HG02852 (cell line): Measurements from ENCODE around the gene HAUS5.
"Not testable (repeated sequence)": the region's sequence is repeated elsewhere in the genome, so short reads cannot be mapped to it uniquely, and the experiment has no call there.

ENCODE experiments used
- ATAC-seq: cut with Tn5 transposase; IDR thresholded peaks from one replicate; pipeline ENCODE4 v1.9.1; 2021; ENCODE audit warnings: mild to moderate bottlenecking, moderate library complexity; ENCODE audit not compliant: unreplicated experiment

HAUS5 gene

DNA sequence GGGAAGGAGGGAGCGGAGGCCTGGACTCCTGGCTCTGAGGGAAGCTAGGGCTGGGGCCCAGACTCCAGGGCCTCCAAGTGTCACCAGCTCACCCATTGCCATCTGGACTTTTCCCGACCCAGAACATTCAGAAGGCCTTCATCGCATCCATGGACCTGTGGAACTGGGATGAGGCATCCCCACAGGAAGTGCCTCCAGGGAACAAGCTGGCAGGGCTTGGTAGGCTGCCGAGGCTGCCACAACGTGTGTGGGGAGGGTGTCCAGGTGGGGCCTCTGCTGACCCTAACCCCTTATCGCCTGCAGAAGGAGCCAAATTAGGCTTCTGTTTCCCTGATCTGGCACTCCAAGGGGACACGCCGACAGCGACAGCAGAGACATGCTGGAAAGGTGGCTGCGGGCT, 29.8 kb downstream of the HAUS5 start:
- no peak for ATAC-seq

DNA sequence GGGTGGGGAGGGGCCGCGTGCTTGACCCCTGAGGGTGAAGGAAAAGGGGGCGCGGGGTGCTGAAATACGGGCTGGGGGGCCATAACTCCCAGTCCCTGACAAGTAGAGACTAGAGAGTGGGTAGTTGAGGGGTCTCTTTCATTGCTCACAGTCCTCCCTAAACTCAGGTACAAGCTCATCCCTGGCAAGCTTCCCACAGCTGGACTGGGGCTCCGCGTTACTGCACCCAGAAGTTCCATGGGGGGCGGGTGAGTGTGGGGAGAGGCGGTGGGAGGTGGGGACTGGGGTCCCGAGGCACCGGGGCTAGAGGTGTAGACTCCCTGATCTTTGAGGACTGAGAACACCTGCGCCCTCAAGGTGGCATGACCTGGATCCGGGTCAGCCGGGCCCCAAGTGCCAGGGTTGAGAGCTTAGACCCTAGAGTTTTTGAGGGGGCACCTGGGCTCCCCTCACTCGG, 30.3 kb downstream of the HAUS5 start:
- no peak for ATAC-seq

DNA sequence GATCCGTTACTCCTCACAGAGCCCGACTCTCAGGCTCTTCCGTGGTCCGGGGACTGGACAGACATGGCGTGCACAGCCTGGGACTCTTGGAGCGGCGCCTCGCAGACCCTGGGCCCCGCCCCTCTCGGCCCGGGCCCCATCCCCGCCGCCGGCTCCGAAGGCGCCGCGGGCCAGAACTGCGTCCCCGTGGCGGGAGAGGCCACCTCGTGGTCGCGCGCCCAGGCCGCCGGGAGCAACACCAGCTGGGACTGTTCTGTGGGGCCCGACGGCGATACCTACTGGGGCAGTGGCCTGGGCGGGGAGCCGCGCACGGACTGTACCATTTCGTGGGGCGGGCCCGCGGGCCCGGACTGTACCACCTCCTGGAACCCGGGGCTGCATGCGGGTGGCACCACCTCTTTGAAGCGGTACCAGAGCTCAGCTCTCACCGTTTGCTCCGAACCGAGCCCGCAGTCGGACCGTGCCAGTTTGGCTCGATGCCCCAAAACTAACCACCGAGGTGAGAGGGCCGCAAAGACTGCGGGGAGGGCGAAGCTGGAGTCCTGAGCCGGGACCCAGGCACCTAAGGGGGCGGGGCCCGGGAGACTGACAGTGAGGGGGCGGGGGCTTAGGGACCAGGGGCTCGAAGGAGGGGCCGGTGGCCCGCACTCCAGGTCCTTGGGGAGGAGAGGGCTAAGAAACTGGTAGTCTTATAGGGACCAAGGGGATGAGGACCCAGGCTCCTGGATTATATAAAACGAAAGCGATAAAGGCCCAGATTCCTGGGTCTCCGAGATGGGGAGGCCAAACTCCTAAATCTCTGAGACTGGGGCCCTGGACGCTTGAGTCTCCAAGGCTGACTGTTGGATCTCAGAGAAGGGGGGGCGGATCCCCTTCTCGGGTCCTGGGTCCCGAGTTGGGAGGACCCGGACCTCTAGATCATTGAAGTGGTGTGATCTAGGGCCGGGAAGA, 31.0 kb downstream of the HAUS5 start:
- no peak for ATAC-seq

DNA sequence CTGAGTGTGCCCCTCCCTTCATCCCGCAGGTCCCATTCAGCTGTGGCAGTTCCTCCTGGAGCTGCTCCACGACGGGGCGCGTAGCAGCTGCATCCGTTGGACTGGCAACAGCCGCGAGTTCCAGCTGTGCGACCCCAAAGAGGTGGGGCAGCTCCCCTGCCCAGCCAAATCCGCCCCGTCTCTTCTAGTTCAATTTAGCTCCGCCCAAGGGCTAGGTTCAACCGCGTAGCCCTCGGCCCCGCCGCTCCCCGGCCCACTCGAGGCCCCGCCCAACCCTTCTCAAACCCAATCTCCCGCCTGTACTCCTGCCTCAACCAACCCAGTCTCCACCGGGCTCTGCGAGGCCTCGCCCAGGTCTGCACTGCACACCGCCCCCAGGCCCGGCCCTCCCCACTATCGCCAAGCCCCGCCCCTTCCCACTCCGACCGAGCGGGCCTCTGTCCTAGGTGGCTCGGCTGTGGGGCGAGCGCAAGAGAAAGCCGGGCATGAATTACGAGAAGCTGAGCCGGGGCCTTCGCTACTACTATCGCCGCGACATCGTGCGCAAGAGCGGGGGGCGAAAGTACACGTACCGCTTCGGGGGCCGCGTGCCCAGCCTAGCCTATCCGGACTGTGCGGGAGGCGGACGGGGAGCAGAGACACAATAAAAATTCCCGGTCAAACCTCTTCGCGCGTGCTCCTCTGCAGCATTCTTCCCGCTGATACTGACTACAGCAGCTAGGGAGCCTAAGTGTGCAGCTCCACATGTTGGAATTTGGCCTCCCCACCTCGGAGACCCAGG, 31.9 kb downstream of the HAUS5 start:
- peak; percentile 63 for ATAC-seq

DNA sequence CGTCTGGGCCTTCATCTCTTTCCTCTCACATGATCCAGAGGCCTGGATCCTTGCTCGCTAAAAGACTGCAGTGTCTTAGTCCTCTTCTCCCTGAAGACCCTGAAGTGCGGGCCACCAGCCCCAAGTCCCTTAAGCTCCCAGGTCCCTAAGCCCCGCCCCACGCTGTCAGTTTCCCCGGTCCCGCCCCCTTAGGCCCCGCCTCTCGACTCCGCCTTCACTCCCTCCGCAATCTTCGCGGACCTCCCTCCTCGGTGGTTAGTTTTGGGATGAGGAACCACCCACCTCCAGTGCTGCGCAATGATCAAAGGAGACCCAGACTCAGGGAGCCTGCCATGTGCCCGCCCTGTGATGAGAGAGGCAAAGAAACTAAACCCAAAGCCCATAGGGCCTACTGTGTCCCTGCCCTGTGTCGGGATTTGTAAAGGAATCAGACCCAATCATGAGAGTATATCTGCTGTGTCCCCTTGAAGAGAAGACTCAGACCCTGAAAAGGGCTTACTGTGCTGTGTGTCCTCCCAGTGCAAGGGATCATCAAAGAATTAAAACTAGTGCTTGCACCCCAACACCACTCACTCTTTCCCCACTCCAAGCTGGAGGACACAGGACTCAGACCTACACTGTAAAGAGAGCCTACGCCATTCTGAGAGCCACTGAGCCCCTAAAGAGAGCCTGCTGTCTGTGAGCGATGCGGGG, 32.6 kb downstream of the HAUS5 start:
- ATAC-seq = no peak

DNA sequence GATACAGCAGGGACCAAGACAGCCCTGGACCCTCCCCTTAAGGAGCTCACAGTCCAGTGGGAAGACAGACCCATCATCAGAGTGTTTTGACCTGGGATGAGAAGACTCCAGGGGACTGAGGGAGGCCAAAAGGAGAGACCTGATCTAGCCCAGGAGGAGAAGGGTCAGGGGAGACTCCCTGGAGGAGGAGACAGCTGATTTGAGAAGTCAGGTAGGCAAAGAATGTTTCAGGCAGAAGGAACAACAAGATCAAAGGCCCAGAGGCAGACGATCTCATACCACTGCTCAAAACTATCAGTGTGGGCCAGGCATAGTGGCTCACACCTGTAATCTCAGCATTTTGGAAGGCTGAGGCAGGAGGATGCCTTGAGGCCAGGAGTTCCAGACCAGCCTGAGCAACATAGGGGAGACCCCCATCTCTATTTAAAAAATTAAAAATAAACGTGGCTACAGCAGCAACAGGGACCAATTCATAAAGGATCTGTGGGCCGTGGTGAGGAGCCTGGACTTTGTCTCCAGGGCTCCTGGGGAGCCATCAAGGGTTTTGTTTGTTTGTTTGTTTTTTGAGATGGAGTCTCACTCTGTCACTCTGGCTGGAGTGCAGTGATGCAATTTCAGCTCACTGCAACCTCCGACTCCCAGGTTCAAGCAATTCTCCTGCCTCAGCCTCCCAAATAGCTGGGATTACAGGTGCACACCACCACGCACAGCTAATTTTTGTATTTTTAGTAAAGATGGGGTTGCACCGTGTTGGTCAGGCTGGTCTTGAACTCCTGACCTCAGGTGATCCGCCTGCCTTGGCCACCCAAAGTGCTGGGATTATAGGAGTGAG, 33.4 kb downstream of the HAUS5 start:
- no peak for ATAC-seq

DNA sequence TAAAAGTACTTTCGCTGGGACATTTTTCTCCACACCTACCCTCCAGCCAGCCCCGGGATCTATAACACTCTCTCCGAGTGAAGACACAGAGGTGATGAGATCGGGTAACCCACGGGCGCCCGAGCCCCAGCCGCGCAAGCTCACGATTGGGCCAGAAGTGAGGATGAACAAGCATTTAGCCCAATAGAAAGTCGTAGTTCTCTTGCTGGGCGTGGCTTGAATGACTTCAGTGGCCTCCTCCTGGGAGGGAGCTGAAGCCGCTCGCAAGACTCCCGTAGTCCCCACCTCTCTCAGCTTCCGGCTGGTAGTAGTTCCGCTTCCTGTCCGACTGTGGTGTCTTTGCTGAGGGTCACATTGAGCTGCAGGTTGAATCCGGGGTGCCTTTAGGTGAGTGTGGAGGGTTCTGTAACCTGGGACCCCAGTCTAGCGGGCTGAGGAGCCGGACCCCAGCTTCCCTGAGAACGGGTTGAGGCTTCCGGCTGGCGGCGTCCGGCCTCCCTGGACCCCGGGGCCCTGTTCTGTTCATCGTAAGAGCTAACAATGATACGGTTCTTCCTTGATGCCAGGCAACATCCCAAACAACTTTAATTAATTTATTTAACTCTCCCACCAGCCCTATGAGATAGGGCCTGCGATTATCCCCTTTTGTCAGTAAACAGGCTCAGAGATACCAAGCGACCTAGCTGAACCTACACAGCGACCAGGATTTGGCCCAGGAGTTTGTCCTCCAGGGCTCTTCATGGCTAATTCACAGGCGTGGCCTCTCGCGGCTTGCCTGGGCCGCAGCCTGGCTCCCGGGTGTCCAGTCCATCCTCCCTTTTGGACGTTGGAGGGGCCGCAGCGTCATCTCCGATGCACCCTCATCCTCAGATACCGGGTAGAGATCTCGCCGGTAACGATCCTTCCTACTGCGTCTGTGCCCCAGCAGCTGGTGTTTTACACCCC, 35.8 kb downstream of the HAUS5 start, which contains the start of gene COX6B1:
COX6B1 (plus strand) TSS at position 307 of the 945 bp plus-strand sequence. CDS start 2,921 bp downstream, outside the sequence.
- ATAC-seq = peak; percentile 59

DNA sequence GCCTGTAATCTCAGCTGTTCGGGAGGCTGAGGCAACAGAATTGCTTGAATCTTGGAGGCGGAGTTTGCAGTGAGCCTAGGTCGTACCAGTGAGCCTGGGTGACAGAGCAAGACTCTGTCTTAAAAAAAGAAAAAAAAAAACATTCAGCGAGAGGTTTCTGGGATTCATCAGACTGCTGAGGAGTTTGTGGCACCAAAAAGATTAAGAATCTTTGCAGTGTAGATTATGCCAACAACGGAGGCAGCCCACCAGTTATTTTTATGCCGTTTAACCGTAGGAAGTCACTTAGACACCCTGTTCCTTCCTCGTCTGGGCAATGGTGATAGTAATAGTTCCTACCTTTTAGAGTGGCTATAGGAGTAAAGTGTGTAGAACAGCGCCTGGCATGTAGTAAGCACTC, 38.0 kb downstream of the HAUS5 start:
- ATAC-seq = no peak

DNA sequence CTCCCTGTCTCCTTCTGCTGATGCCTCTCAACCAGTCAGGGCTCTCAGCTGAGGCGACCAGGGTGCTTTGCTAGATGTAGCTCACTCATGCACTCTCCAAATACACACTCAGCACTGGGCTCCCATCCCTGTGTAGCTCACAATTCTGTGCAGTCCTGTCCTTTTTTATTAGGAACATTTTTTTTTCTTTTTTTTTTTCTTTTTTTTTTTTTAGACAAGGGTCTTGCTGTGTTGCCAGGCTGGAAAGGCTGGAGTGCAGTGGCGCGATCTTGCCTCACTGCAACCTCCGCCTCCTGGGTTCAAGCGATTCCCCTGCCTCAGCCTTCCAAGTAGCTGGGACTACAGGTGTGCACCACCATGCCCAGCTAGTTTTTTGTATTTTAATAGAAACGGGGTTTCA, 42.3 kb downstream of the HAUS5 start:
- ATAC-seq = not testable (repeated sequence)

DNA sequence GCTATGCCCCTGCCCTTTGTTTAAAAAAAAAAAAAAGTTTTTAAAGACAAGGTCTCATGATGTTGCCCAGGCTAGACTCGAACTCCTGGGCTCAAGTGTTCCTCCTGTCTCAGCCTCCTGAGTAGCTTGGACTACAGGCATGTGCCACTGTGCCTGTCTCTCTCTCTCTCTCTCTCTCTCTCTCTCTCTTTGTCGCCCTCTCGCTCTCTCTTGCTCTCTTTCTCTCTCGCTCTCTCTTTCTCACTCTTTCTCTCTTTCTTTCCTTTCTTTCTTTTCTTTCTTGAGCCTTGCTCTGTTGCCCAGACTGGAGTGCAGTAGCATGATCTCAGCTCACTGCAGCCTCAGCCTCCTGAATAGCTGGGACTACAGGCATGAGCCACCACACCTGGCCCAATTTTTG, 43.1 kb downstream of the HAUS5 start:
- no peak for ATAC-seq

DNA sequence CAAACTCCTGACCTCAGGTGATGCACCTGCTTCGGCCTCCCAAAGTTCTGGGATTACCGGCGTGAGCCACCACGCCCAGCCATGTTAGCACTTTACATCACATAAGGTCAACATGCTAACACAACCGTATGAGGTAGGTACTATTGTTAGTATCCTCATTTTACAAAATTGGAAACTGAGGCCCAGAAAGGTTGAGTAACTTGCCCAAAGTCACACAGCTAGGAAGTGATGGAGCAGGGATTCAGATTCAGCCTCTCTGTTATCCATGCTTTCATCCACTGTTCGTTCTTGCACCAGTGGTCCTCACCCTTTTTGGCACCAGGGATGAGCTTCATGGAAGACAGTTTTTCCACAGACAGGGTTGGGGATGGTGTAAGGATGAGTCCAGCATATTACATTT, 44.2 kb downstream of the HAUS5 start:
- ATAC-seq = no peak

DNA sequence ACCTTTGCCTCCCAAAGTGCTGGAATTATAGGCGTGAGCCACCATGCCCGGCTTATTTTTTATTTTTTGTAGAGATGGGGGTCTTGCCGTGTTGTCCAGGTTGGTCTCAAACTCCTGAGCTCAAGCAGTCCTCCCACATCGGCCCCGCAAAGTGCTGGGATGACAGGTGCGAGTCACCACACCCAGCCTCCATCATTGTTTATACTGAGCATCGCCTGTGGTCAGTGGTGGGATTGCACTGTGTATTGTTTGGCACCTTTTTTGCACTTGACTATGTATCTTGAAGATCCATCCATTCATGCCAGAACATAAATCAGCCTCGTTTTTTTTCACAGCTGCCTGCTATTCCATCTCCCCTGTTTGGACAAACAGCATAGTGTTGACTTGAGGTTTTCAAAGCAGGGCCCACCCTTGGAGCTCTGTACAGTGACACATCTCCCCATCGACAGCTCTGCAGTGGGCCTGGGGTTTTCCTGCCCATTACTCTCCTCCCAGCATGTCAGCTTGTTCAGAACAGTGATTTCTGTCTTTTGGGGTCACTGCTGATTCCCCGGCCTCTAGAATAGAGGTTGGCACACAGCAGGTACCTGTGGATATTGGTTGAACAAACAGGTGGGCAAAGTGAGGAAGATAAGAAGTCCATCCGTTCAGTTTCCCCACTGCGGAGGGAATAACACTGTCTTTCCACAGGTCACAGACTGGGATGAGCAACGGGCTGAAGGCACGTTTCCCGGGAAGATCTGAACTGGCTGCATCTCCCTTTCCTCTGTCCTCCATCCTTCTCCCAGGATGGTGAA, 45.6 kb downstream of the HAUS5 start:
- ATAC-seq = no peak

DNA sequence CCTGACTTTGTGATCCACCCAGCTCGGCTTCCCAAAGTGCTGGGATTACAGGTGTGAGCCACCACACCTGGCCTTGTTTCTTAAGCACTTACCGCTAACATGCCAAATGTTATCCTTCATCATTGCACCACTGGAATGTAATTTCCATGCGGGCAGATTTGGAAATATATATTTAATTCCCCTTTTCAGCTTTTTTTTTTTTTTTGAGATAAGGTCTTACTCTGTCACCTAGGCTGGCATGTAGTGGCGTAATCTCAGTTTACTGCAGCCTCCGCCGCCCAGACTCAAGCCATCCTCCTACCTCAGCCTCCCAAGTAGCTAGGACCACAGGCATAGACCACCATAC, 49.4 kb downstream of the HAUS5 start:
- no peak for ATAC-seq

DNA sequence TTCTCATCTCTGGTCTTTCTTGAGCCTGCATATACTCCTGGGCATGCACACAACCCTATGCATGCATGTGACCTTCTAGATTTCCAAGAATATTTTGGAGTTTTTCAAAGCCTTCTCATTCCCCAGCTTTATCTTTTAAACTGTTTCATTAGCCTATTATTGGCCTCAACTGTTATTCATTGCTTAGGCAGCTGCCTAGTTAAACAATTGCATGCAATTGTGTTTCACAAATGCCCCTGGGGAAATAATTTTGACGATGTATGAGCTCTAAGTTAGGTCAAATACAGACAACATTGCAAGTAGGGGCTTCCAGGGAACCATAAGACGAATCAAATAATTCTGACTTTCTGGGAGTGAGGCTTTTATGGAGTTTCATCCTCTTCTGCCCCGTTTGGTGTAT, 51.4 kb downstream of the HAUS5 start:
- ATAC-seq = no peak

DNA sequence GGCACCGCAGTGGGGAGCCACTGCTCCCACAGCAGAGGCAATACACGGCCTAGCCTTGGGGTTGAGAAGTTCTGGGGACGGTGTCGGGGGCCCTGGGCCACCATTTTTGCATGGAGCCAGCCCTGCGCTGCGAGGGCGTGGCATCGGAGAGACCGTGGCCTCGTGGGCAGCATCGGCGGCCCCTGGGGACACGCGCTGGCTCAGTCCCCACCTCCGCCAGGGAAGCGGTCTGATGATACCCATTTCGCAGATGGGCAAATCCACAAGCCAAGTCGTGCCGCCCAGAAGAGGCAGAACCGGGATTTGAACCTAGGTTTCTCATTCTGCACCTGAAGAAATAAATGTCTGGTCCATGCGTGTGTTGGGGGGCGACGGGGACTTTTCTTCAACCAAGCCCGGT, 52.6 kb downstream of the HAUS5 start:
- no peak for ATAC-seq

DNA sequence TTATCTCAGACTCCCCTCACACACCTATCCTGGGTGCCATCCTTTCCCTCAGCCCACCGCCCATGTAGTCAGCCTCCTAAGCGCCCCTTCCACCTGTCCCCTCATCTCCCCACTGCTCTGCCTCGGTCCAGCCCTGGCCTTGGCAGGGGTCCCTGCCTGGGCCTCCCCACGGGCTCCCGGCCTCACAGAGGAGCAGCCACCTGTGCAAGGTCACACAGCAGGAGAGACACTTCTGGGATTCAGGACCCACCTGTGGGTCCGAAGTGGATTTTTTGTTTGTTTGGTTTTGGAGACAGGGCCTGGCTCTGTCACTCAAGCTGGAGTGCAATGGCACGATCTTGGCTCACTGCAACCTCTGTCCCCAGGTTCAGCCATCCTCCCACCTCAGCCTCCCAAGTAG, 53.1 kb downstream of the HAUS5 start:
- no peak for ATAC-seq

DNA sequence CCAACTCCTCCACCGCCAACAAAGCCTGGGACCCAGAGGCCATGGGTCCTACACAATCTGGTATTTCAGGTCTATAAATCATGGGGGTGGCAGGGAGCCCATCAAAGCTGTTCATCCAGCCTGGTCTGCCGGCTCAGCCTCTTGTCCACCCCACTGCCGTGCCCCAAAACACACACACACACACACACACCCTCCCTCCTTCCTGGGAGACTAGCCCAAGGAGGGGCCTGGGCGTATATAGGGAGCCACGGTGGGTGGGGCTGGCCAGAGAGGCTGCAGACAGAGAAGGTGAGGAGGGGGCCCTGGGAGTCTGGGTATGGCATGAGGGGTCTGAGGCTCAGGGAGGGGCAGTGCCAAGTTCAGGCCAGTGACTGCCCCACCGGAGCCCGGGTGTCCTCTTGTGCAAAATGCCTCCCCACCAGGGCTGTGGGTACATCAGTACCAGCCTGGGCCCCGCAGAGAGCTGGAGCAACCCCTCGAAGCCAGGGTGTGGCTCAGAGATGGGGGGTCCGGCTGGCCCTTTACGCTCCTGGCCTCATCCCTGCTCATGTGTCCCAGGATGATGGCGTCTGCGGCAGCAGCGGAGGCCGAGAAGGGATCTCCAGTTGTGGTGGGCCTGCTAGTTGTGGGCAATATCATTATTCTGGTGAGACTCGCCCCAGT, 53.8 kb downstream of the HAUS5 start, which contains the start of gene UPK1A:
UPK1A (plus strand) TSS at position 267 of the 663 bp plus-strand sequence; CDS start at position 563, 296 bp downstream.
- ATAC-seq = no peak

DNA sequence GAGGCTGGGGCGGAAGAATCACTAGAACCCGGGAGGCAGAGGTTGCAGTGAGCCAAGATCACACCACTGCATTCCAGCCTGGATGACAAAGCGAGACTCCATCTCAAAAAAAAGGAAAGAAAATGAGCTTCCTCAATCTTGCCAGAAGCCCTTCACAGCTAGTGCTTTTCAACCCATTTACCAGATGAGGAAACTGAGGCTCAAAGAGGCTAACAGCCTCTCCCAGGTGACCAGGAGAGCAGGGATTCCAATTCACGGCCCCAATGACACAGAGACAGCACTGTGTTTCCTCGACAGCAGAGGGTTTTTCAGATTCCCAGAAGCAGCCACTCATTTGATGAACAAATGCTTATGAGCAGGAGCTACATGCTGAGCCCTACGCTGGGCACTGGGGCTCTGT, 57.0 kb downstream of the HAUS5 start:
- no peak for ATAC-seq
